ENCODE data around the gene MLXIP. TPM values are rescaled to one million over a fixed set of nuclear protein-coding genes. Genes with fewer than 3 reads are reported as not detected.
"Not testable (repeated sequence)": the region's sequence is repeated elsewhere in the genome, so short reads cannot be mapped to it uniquely, and the experiment has no call there.

MLXIP gene
- total RNA-seq, 1 experiment from 2014 or later, result 124 TPM

DNA sequence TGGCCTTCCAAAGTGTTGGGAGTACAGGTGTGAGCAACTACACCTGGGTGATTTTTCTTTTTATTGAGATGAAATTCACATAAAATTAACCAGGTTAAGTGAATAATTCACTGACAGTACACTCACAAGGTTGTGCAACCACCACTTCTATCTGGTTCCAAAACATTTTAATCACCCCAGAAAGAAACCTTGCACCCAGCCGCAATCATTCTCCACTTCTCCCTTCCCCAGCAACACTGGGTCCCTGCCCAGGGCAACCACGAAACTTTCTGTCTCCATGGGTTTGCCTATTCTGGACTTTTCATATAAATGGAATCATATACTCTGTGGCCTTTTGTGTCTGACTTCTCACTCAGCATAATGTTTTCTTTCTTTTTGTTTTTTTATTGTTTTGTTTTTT lies 26.3 kb upstream of the MLXIP start:
- ATAC-seq (no peak), DNase-seq (ENCODE audit: low read depth, low spot score) (no peak)
- ChIA-PET CTCF (interaction anchor here (0.6 kb wide), 1 partner anchor 273 kb away, joined by 3 read pairs; no protein-coding TSS in a partner anchor), POLR2A (no interaction called here)
- H3K27me3 ChIP-seq (ENCODE audit: control insufficient read depth, insufficient read depth, low read length), result no peaks in the 10 kb centered on the region
- H3K4me3 ChIP-seq (ENCODE audit: low read depth in 2 of 2, low read length in 2 of 2), result no peak overlapping the region
- in situ Hi-C loops (cut with HindIII; ENCODE audit: low pct_unique_long_range_greater_than_20kb, low sequenced_read_pairs), result no loop called here
- H3K4me1 ChIP-seq (ENCODE audit: control insufficient read depth, insufficient read depth, low read length), result peaks cover 4% of the 10 kb centered on the region; the same call in 1 of the 2 replicates
- intact Hi-C loops (cut with micrococcal nuclease; ENCODE audit: unreplicated experiment), result loop anchor here (10.0 kb wide), 1 partner anchor 133 kb away; the partner anchor contains the start of gene LRRC43
- TF ChIP-seq, protein P1, sequence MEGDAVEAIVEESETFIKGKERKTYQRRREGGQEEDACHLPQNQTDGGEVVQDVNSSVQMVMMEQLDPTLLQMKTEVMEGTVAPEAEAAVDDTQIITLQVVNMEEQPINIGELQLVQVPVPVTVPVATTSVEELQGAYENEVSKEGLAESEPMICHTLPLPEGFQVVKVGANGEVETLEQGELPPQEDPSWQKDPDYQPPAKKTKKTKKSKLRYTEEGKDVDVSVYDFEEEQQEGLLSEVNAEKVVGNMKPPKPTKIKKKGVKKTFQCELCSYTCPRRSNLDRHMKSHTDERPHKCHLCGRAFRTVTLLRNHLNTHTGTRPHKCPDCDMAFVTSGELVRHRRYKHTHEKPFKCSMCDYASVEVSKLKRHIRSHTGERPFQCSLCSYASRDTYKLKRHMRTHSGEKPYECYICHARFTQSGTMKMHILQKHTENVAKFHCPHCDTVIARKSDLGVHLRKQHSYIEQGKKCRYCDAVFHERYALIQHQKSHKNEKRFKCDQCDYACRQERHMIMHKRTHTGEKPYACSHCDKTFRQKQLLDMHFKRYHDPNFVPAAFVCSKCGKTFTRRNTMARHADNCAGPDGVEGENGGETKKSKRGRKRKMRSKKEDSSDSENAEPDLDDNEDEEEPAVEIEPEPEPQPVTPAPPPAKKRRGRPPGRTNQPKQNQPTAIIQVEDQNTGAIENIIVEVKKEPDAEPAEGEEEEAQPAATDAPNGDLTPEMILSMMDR (IDR thresholded peaks at IDR 0.05), result no peak
- TF ChIP-seq, protein P2, sequence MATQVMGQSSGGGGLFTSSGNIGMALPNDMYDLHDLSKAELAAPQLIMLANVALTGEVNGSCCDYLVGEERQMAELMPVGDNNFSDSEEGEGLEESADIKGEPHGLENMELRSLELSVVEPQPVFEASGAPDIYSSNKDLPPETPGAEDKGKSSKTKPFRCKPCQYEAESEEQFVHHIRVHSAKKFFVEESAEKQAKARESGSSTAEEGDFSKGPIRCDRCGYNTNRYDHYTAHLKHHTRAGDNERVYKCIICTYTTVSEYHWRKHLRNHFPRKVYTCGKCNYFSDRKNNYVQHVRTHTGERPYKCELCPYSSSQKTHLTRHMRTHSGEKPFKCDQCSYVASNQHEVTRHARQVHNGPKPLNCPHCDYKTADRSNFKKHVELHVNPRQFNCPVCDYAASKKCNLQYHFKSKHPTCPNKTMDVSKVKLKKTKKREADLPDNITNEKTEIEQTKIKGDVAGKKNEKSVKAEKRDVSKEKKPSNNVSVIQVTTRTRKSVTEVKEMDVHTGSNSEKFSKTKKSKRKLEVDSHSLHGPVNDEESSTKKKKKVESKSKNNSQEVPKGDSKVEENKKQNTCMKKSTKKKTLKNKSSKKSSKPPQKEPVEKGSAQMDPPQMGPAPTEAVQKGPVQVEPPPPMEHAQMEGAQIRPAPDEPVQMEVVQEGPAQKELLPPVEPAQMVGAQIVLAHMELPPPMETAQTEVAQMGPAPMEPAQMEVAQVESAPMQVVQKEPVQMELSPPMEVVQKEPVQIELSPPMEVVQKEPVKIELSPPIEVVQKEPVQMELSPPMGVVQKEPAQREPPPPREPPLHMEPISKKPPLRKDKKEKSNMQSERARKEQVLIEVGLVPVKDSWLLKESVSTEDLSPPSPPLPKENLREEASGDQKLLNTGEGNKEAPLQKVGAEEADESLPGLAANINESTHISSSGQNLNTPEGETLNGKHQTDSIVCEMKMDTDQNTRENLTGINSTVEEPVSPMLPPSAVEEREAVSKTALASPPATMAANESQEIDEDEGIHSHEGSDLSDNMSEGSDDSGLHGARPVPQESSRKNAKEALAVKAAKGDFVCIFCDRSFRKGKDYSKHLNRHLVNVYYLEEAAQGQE (IDR thresholded peaks at IDR 0.05; ENCODE audit: insufficient read depth in 1 of 2, low read depth in 2 of 2, low read length in 1 of 2), result no peak
- no peak for TF ChIP-seq SIN3A (IDR thresholded peaks at IDR 0.05; ENCODE audit: borderline replicate concordance, insufficient read depth, low read depth, low read length)
- no peak for TF ChIP-seq TCF7L2 (IDR thresholded peaks at IDR 0.05; ENCODE audit: low read depth, low read length)
- no peak for TF ChIP-seq POLR2AphosphoS5 (IDR thresholded peaks at IDR 0.05; ENCODE audit: low read depth, low read length)
- H3K27ac ChIP-seq (ENCODE audit: low read length), result no peak overlapping the region
- H3K36me3 ChIP-seq (ENCODE audit: control insufficient read depth, insufficient read depth, low read length), result no peaks in the 10 kb centered on the region
- H3K9me3 ChIP-seq (ENCODE audit: control insufficient read depth, insufficient read depth, low read depth, low read length), result no peaks in the 10 kb centered on the region
- no TSS peak for BruUV-seq (replicated peaks)

DNA sequence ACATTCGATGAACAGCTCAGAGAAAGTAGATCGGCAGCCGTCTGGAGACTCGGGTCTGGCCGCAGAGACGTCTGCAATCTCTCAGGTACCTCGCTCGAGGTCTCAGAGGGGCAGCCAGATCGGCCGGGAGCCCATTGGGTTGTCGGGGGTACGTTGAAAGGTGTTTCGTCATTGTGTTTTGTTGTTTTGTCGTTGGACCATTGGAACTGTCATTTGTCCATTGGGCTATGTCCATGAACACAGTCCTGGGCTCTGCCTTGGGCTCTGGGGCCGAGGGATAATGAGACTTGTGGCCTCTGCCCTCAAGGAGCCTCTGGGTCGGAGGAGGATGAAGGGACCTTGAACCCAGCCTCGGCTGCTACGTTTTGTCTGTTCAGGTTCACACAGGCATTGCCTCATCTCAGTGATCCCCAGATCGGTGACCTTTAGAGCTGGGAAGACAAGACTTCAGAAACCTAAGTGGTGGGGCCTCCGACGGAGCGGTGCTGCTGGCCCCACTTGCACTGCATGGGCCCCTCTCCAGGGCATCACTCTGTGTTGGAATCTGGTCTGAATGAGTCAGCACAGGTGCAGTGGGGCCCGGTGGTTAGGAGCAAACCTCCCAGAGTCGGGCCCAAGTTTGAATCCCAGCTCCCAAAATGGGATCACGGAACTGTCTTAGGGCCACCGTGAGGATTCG lies 23.6 kb upstream of the MLXIP start:
- ChIA-PET CTCF (interaction anchor here (0.9 to 1.7 kb wide), 6 partner anchors 18 to 136 kb away, joined by 3 to 8 read pairs (median 4); no protein-coding TSS in a partner anchor), POLR2A (no interaction called here)
- H3K27me3 ChIP-seq (ENCODE audit: control insufficient read depth, insufficient read depth, low read length), result no peaks in the 10 kb centered on the region
- intact Hi-C loops (cut with micrococcal nuclease; ENCODE audit: unreplicated experiment), result loop anchor here (2.0 to 10.0 kb wide), 2 partner anchors 68 to 130 kb away; partner anchors contain the start of gene LRRC43
- no TSS peak for BruUV-seq (replicated peaks)
- H3K9me3 ChIP-seq (ENCODE audit: control insufficient read depth, insufficient read depth, low read depth, low read length), result no peaks in the 10 kb centered on the region
- no peaks in the 10 kb centered on the region for H3K36me3 ChIP-seq (ENCODE audit: control insufficient read depth, insufficient read depth, low read length)
- in situ Hi-C loops (cut with HindIII; ENCODE audit: low pct_unique_long_range_greater_than_20kb, low sequenced_read_pairs), result no loop called here
- H3K4me1 ChIP-seq (ENCODE audit: control insufficient read depth, insufficient read depth, low read length), result peaks cover 4% of the 10 kb centered on the region; the same call in 1 of the 2 replicates
- TF ChIP-seq, protein P1 (IDR thresholded peaks at IDR 0.05), result no peak
- TF ChIP-seq, protein P2 (IDR thresholded peaks at IDR 0.05; ENCODE audit: insufficient read depth in 1 of 2, low read depth in 2 of 2, low read length in 1 of 2), result no peak
- TF ChIP-seq POLR2AphosphoS5 (IDR thresholded peaks at IDR 0.05; ENCODE audit: low read depth, low read length) (no peak), TCF7L2 (IDR thresholded peaks at IDR 0.05; ENCODE audit: low read depth, low read length) (no peak), SIN3A (IDR thresholded peaks at IDR 0.05; ENCODE audit: borderline replicate concordance, insufficient read depth, low read depth, low read length) (no peak)
- H3K27ac ChIP-seq (ENCODE audit: low read length), result peak overlapping the region; percentile 78
- no peak overlapping the region for H3K4me3 ChIP-seq (ENCODE audit: low read depth in 2 of 2, low read length in 2 of 2)
- ATAC-seq (no peak), DNase-seq (ENCODE audit: low read depth, low spot score) (no peak)

DNA sequence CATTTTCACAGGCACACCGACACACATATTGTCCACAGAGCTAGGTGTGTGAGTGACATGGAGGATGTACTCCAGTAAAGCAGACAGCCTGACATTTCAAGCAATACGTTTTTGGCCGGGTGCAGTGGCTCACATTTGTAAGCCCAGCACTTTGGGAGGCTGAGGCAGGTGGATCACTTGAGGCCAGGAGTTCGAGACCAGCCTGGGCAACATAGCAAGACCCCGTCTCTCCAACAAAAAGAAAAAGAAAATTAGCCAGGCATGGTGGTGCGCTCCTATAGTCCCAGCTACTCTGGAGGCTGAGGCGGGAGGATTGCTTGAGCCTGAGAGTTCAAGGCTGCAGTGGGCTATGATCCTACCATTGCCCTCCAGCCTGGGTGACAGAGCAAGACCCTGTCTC lies 22.1 kb upstream of the MLXIP start:
- H3K27me3 ChIP-seq (ENCODE audit: control insufficient read depth, insufficient read depth, low read length); ATAC-seq; H3K4me3 ChIP-seq (ENCODE audit: low read depth in 2 of 2, low read length in 2 of 2); BruUV-seq (replicated peaks); H3K9me3 ChIP-seq (ENCODE audit: control insufficient read depth, insufficient read depth, low read depth, low read length); DNase-seq (ENCODE audit: low read depth, low spot score); in situ Hi-C loops (cut with HindIII; ENCODE audit: low pct_unique_long_range_greater_than_20kb, low sequenced_read_pairs); H3K36me3 ChIP-seq (ENCODE audit: control insufficient read depth, insufficient read depth, low read length); POLR2A ChIA-PET; H3K27ac ChIP-seq (ENCODE audit: low read length); H3K4me1 ChIP-seq (ENCODE audit: control insufficient read depth, insufficient read depth, low read length); CTCF ChIA-PET: not testable (repeated sequence)
- intact Hi-C loops (cut with micrococcal nuclease; ENCODE audit: unreplicated experiment), result loop anchor here (10.0 kb wide), 1 partner anchor 128 kb away; the partner anchor contains the start of gene LRRC43

Data from Panc1 (cell line).